Spinal cord (tissue), 10 donors: ENCODE data around the gene HS1BP3. TPM values are rescaled to one million over a fixed set of nuclear protein-coding genes. Genes with fewer than 3 reads are reported as not detected.

Experiments used
- DNase-seq, 6 donors: peaks; one replicate each; pipeline versions ENCODE4 v3.0.0 to v3.0.0-alpha.2; 2013 to 2015; ENCODE audit warnings: low spot score in 6 of 6, low read depth in 4 of 6
- H3K27ac ChIP-seq: one replicate; pipeline ENCODE4 v1.5.1; 2013; ENCODE audit warnings: low read depth, low read length, control low read depth
- H3K27me3 ChIP-seq: one replicate; pipeline ENCODE4 v1.6.1; 2013; ENCODE audit warnings: low read length; ENCODE audit not compliant: control insufficient read depth, insufficient read depth
- H3K36me3 ChIP-seq: one replicate; pipeline ENCODE4 v1.6.1; 2013; ENCODE audit warnings: low read length; ENCODE audit not compliant: control insufficient read depth, insufficient read depth
- H3K4me1 ChIP-seq: one replicate; pipeline ENCODE4 v1.6.1; 2013; ENCODE audit warnings: low read length; ENCODE audit not compliant: control insufficient read depth, insufficient read depth
- H3K4me3 ChIP-seq: one replicate; pipeline ENCODE4 v1.5.1; 2013; ENCODE audit warnings: low read depth, low read length, control low read depth
- H3K9me3 ChIP-seq: one replicate; pipeline ENCODE4 v1.6.1; 2013; ENCODE audit warnings: low read length; ENCODE audit not compliant: control insufficient read depth, insufficient read depth
- WGBS: methylation state at CpG from one replicate; pipeline ENCODE4 v1.1.5; 2013; ENCODE audit warnings: missing lambda C conversion rate; ENCODE audit not compliant: insufficient coverage; 5-methylcytosine and 5-hydroxymethylcytosine counted together
- polyA plus RNA-seq, 2 donors: library from polyadenylated mRNA; unstranded; fragments of 120-200 nt; gene quantifications; one replicate each; pipeline ENCODE4 v1.2.1, GENCODE V29; 2013; ENCODE audit not compliant: insufficient read length in 2 of 2
- total RNA-seq, 2 donors: library from RNA; depleted of rRNA in 1 of 2; stranded (reverse); fragments of 120-200 nt in 1 of 2; fragments of >200 nt in 1 of 2; gene quantifications; one replicate each; pipeline versions ENCODE4 v1.2.3 to v1.2.4, GENCODE V29; 2013 to 2014
- donor health status: healthy.

HS1BP3 gene
- total and polyA plus RNA-seq, 4 donors = 13.5 to 21.3 (median 15.1) TPM

DNA sequence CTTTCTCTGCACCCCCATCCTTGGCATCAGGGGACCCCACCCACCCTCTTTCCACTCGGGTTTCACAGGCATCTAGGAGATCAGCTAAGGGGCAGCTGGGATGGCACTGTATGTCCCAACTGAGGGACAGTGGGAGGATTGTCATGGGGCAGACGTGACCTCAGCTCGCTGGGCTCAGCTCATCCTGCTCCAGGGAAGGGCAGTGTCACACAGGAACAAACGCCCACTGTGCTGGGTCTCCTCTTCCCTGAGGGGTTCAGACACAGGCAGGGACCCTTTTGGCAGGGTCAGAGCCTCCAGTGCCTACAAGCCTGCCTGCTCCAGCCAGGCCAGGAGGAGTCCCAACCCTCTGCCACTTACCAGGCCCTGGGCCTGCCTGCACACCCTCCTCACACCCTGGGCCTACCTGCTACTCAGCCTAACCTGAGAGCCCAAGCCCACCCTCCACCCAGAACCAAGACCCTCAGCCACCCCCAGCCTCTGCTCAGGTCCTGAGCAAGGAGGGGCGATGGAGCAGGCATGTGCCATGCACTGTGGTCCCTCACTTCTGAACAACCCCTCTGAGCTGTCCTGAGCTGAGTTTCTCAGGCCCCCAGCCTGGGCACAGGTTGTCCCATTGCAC, 68.2 kb downstream of the HS1BP3 start:
- no peak for DNase-seq
- Histone ChIP-seq H3K27me3 (no peaks in the 10 kb centered on the region), H3K27ac (no peak overlapping the region), H3K4me3 (no peak overlapping the region), H3K9me3 (no peaks in the 10 kb centered on the region), H3K4me1 (peaks cover 73% of the 10 kb centered on the region), H3K36me3 (no peaks in the 10 kb centered on the region)
- 85% methylated on average over 4 of the region's 5 CpGs for WGBS

GRCh38 chr2:20580690-20581437, 70.0 kb downstream of the HS1BP3 start:
- Histone ChIP-seq H3K27ac (no peak overlapping the region), H3K9me3 (no peaks in the 10 kb centered on the region), H3K27me3 (no peaks in the 10 kb centered on the region), H3K4me3 (no peak overlapping the region), H3K36me3 (no peaks in the 10 kb centered on the region), H3K4me1 (peaks cover 73% of the 10 kb centered on the region)
- DNase-seq = no peak
- WGBS = 89% methylated on average over 2 of the region's 4 CpGs

DNA sequence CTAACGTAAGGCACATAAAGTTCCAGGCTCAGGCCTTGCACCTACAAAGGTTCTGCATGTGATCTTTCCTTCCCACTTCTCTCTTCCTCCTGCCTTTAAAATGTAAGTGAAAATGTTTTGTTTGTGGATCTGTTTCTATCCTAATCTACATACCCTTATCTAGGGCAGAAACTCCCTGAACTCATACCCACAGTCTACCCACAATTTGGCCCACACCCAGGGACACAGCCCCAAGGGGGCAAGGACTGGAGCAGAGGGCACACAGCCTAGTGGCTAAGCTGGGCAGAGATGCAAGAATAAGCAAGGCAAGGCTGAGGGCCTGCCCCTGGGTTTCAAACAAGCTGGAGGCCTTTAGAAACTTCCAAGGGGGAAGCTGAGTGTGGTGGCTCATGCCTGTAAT, 71.0 kb downstream of the HS1BP3 start:
- WGBS = no CpG with 5 or more reads among the region's 1 CpG
- no peaks in the 10 kb centered on the region for H3K9me3 ChIP-seq
- no peak for DNase-seq
- no peak overlapping the region for H3K4me3 ChIP-seq
- no peaks in the 10 kb centered on the region for H3K27me3 ChIP-seq
- H3K27ac ChIP-seq = peak overlapping the region; percentile 89
- no peaks in the 10 kb centered on the region for H3K36me3 ChIP-seq
- H3K4me1 ChIP-seq = peaks cover 73% of the 10 kb centered on the region

DNA sequence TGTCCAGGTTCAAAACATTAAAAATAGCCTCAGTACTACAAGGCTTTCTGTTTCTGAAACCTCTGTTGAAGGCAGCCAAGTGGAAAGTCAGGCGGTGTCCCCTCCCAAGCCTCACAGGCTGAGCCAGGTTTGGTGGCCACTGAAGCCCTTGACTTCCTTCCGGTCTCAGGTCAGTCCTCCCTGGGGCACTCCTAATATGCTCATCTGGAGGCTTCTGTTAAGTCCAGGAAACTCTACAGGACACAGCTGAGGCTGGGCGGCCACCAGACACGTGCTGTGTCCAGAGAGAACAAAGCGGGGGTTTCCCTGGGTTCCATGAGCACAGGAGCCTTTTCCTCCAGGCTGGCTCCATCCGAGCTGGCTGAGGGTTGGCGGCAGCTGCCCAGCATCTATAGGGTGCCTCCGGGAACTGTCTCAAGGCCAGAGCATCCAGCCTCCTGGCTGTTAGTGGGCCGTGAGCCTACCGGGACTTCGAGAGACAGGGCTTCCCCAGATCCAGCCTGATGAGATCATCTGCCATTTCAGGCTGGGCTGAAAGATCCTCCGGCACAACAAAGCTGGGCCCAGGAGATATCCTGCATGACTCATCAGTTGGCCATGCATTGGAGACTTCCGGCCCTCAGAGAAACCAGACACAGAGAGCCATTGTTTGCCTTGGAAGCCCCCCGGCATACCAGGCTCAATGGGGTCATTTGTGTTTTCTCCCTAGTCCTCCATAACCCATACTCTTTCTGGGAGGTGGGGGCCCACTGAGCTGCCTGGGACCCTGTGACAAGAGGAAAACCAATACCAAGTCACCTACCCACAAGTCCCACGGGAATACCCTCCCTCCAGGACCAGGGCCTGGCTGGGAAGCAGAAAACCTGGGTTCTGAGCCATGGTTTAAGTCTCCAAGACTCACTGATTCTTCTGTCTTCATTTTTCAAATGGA, 71.7 kb downstream of the HS1BP3 start:
- 41% methylated on average over 14 of the region's 15 CpGs for WGBS
- Histone ChIP-seq H3K4me3 (no peak overlapping the region), H3K27me3 (no peaks in the 10 kb centered on the region), H3K36me3 (no peaks in the 10 kb centered on the region), H3K27ac (peak overlapping the region; percentile 89), H3K9me3 (no peaks in the 10 kb centered on the region), H3K4me1 (peaks cover 72% of the 10 kb centered on the region)
- DNase-seq = peak in 3 of 6 donors; percentile 51 to 94 (median 73)

DNA sequence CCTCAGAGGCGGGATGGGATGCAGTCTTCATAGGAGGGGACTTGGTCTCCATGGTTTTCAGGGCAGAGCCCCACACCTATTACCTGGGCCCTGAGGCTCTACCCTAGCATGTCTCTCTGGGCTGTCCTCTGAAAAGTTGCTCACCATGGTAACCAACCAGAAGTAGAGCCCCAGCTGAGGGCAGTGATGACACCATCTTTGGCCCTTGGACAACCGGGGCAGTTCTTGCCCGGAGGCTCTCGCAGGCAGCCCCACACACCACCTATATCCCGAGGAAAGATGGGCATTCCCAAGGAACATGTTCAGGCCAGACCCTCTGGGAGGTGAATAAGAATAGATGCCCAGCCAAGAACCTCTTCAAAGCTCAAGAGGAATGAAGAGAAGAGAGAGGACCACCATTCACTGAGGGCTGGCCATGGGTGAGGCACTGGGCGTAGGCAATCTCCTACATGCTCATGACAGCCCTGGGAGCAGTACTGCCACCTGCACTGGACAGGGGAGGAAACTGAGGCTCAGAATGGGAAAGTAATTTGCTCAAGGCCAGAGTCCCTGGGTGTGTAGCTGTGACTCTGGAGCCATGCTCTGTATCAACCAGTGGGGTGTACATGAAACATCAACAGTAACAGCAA, 72.5 kb downstream of the HS1BP3 start:
- Histone ChIP-seq H3K27me3 (no peaks in the 10 kb centered on the region), H3K9me3 (no peaks in the 10 kb centered on the region), H3K27ac (peak overlapping the region; percentile 89), H3K4me3 (no peak overlapping the region), H3K4me1 (peaks cover 73% of the 10 kb centered on the region), H3K36me3 (no peaks in the 10 kb centered on the region)
- DNase-seq = no peak
- 75% methylated on average over 4 of the region's 6 CpGs for WGBS

DNA sequence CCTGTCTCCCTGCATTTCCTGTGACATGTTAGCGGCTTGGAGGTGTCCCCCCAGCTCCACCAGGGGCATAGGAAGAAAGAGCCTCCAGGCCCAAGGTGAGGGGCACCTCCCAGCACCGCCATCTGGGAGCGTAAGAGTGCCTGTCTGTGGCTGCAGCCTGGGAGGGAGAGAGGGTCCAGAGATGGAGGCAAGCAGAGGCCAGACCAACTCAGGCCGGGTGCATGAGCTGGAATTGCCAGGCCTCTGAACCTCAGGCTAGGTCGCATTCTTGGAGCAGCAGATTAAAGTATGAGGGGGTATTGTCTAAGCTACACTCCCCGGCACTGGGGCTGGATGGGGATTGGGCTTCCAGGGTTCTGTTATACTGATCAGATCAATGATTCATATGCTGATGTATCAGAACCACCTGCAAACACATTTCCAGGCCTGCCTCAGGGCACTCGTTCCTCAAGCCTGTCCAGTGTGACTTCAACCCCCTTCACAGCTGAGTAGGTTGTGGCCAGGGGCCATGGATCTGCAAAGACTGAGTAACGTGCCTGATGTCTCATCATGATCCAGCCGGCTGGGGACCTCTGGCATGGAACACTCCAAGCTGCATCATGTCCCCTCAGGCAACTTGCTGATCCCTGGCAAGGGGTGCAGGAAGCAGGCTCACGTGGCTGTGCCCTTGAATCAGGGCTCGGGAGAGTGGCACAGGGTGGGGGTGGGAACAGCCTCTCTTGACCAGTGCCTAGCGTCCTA, 73.2 kb downstream of the HS1BP3 start:
- peak overlapping the region; percentile 89 for H3K27ac ChIP-seq
- no peaks in the 10 kb centered on the region for H3K36me3 ChIP-seq
- no peak overlapping the region for H3K4me3 ChIP-seq
- H3K9me3 ChIP-seq = no peaks in the 10 kb centered on the region
- H3K4me1 ChIP-seq = peaks cover 73% of the 10 kb centered on the region
- no peak for DNase-seq
- WGBS = 78% methylated on average over 10 of the region's 12 CpGs
- no peaks in the 10 kb centered on the region for H3K27me3 ChIP-seq

DNA sequence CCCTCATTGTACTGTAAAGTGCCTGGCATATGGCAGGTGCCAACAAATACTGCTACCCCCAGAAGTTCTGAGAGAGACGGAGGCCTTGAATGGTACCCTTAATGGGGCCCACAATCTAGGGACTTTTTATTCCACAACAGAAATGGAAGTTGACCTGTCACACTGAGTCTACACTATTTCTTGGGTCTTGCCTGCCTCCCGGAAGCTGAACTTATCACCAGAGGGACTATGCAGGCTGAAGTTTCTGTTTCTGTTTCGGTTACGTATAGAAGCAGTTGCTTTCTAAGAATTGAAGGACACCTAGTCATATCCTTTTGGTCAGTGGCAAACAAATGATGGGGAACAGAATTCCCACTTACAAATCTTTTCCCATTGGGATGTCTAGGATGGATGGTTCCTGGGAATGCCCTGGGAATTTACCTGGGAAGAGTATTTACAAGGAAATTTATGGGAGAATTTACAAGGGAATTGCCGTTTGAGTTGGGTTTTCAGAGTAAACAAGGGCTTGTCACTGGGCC, 74.2 kb downstream of the HS1BP3 start:
- peaks cover 72% of the 10 kb centered on the region for H3K4me1 ChIP-seq
- H3K36me3 ChIP-seq = no peaks in the 10 kb centered on the region
- DNase-seq = no peak
- no peaks in the 10 kb centered on the region for H3K27me3 ChIP-seq
- H3K4me3 ChIP-seq = no peak overlapping the region
- WGBS = 88% methylated on average over 5 of the region's 5 CpGs
- H3K9me3 ChIP-seq = no peaks in the 10 kb centered on the region
- no peak overlapping the region for H3K27ac ChIP-seq

DNA sequence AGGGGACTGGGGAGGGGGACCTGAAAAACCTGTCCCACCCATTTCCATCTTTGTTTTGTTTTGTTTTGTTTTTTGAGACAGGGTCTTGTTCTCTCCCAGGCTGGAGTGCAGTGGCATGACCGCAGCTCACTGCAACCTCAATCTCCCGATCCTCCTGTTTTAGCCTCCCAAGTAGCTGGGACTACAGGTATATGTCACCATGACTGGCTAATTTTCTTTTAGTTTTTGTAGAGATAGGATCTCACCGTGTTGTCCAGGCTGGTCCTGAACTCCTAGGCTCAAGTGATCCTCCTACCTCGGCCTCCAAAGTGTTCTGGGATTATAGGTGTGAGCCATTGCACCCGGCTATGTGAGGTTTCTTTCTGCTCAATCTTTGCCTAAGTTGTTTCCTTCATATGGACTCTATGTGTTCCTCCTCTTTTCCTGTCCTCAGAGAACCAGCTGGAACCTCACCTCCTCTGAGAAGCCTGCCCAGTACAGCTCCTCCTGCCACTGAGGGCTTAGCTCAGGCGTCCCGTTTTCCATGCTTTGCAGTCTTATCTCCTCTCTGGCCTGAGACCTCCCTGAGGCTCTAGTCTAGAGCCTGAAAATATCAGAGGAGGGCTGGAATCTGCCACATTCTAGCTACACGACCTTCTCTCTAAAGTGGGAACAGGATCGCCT, 74.8 kb downstream of the HS1BP3 start:
- no peak for DNase-seq
- H3K27me3 ChIP-seq = no peaks in the 10 kb centered on the region
- H3K4me3 ChIP-seq = no peak overlapping the region
- H3K27ac ChIP-seq = no peak overlapping the region
- H3K4me1 ChIP-seq = peaks cover 78% of the 10 kb centered on the region
- H3K9me3 ChIP-seq = no peaks in the 10 kb centered on the region
- H3K36me3 ChIP-seq = no peaks in the 10 kb centered on the region
- 98% methylated on average over 6 of the region's 9 CpGs for WGBS
